ENCODE measurements around the gene SCYGR2.

- TF ChIP-seq CTCF (IDR thresholded peaks at IDR 0.05 in 4 of 5, conservative IDR thresholded peaks at IDR 0.05 in 1 of 5) (no peak), POLR2A (IDR thresholded peaks at IDR 0.05) (no peak)
These were observed 15.6 kb downstream of the SCYGR2 start for GRCh38 chr2:227614246-227614645.
